Cardiac septum (tissue), 1 donor: ENCODE results near the gene STAB1. TPM values are rescaled to one million over a fixed set of nuclear protein-coding genes. Genes with fewer than 3 reads are reported as not detected.
A peak's percentile ranks its signal among the peaks of the same experiment; 100 is the strongest.

Source experiments
- DNase-seq: peaks from one replicate; pipeline ENCODE4 v3.0.0-alpha.2; 2020; ENCODE audit warnings: low spot score
- intact Hi-C: fragments of 100-400 bp; cut with DNase I; formaldehyde crosslinking; loops from one replicate; pipeline ENCODE4 v1.14.0; 2022
- long read RNA-seq: library from polyadenylated mRNA; unstranded; transcript quantifications from one replicate; pipeline ENCODE4 v2.0.0, GENCODE V29; 2021
- total RNA-seq: library from RNA; stranded (reverse); fragmentation: NEBNext Ultra II Directional; extraction: Animal tissue kit (Norgen Biotek cat#: 25700); gene quantifications from one replicate; pipeline ENCODE4 v1.2.1, GENCODE V29; 2021
- donor health status: DM: no; HTN: no; CAD: no.

STAB1 gene
- total RNA-seq = 52.2 TPM
- long read RNA-seq, partial matches to known transcripts = 28 of 52 reads
- long read RNA-seq, other reads (novel, unspliced or antisense) = 24 of 52 reads

GRCh38 chr3:52494886-52495495 is at the start of gene STAB1:
TSS of gene STAB1 (plus strand) at chr3:52495338. CDS start at chr3:52495414, 76 bp downstream.
- intact Hi-C loops = no loop called here
- DNase-seq = peak; percentile 82

- no peak for DNase-seq
- intact Hi-C loops = loop anchor here (1.0 to 5.0 kb wide), 2 partner anchors 18 to 219 kb away; partner anchors contain the start of gene TLR9
Measured at GRCh38 chr3:52446042-52446441, 49.1 kb upstream of the STAB1 start.

- intact Hi-C loops = loop anchor here (1.0 to 5.0 kb wide), 2 partner anchors 19 to 220 kb away; partner anchors contain the start of gene TLR9
Measured at GRCh38 chr3:52446631-52447511, 48.3 kb upstream of the STAB1 start.

GRCh38 chr3:52447512-52448355 is 47.4 kb upstream of the STAB1 start:
- intact Hi-C loops = loop anchor here (5.0 kb wide), 1 partner anchor 220 kb away; the partner anchor contains the start of gene TLR9
- no peak for DNase-seq

More at GRCh38 chr3:52446631-52447511, 48.3 kb upstream of the STAB1 start:
- peak; percentile 85 for DNase-seq

- intact Hi-C loops = no loop called here
- DNase-seq = peak; percentile 71
Measured at GRCh38 chr3:52450489-52451236, 44.5 kb upstream of the STAB1 start.

- intact Hi-C loops = no loop called here
- no peak for DNase-seq
Measured at GRCh38 chr3:52451237-52452083, 43.7 kb upstream of the STAB1 start.

- no peak for DNase-seq
- intact Hi-C loops = no loop called here
Measured at GRCh38 chr3:52452126-52452525, 43.0 kb upstream of the STAB1 start.

GRCh38 chr3:52452570-52453221 is 42.4 kb upstream of the STAB1 start:
- intact Hi-C loops = no loop called here
- peak; percentile 91 for DNase-seq

GRCh38 chr3:52453496-52454249 is 41.5 kb upstream of the STAB1 start, which contains the start of gene TNNC1:
TSS of gene TNNC1 (minus strand) at chr3:52454041. CDS start at chr3:52454015, 26 bp downstream.
- peak; percentile 84 for DNase-seq
- intact Hi-C loops = loop anchor here (2.0 kb wide), 1 partner anchor 83 kb away; the partner anchor contains the start of gene UQCC5

GRCh38 chr3:52454250-52454937 is 40.7 kb upstream of the STAB1 start:
- no peak for DNase-seq
- intact Hi-C loops = loop anchor here (2.0 kb wide), 1 partner anchor 82 kb away; the partner anchor contains the start of gene UQCC5

- intact Hi-C loops = loop anchor here (2.0 kb wide), 1 partner anchor 82 kb away; the partner anchor contains the start of gene UQCC5
- no peak for DNase-seq
Measured at GRCh38 chr3:52454938-52455282, 40.2 kb upstream of the STAB1 start.

GRCh38 chr3:52455283-52456168 is 39.6 kb upstream of the STAB1 start, which contains the start of gene NISCH:
TSS of gene NISCH (plus strand) at chr3:52455604. CDS start at chr3:52455642, 38 bp downstream.
- DNase-seq = peak; percentile 94
- intact Hi-C loops = loop anchor here (2.0 kb wide), 1 partner anchor 81 kb away; the partner anchor contains the start of gene UQCC5

- intact Hi-C loops = no loop called here
- no peak for DNase-seq
Measured at GRCh38 chr3:52456169-52456799, 38.9 kb upstream of the STAB1 start.

- intact Hi-C loops = no loop called here
- DNase-seq = no peak
Measured at GRCh38 chr3:52456800-52457183, 38.3 kb upstream of the STAB1 start.
